ENCODE data around the gene USP13.

USP13 gene

DNA sequence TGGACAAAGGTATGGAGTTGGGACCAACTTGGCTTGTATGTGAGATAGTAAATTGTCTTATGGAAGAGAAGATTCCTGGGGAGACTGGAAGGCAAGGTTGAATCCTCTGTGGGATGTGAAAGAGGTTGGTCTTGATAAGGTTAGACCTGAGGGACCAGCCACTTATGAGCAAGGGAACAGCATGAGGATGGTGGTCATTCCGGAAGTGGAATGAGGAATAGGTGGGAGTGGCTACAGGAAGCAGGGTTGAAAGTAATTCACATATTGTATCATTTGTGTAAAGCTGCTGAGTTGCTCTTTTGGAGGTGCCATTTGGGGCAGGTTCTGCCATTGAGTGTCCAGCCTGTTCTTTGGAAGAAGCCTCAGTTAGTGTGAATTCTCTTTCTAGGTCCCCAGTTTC lies 13.2 kb downstream of the USP13 start:
- TF ChIP-seq EP300 (IDR thresholded peaks at IDR 0.05; ENCODE audit: borderline replicate concordance) = no peak
- TF ChIP-seq CREB1 (IDR thresholded peaks at IDR 0.05; ENCODE audit: low read depth) = no peak
- TF ChIP-seq TAF1 (IDR thresholded peaks at IDR 0.05; ENCODE audit: low read depth) = no peak
- no peak for TF ChIP-seq CEBPB (IDR thresholded peaks at IDR 0.05)
- no peak for TF ChIP-seq YY1 (IDR thresholded peaks at IDR 0.05; ENCODE audit: low read depth)
- TF ChIP-seq EGR1 (IDR thresholded peaks at IDR 0.05) = no peak
- TF ChIP-seq RAD21 (IDR thresholded peaks at IDR 0.05; ENCODE audit: low read depth) = no peak
- TF ChIP-seq, protein P1, sequence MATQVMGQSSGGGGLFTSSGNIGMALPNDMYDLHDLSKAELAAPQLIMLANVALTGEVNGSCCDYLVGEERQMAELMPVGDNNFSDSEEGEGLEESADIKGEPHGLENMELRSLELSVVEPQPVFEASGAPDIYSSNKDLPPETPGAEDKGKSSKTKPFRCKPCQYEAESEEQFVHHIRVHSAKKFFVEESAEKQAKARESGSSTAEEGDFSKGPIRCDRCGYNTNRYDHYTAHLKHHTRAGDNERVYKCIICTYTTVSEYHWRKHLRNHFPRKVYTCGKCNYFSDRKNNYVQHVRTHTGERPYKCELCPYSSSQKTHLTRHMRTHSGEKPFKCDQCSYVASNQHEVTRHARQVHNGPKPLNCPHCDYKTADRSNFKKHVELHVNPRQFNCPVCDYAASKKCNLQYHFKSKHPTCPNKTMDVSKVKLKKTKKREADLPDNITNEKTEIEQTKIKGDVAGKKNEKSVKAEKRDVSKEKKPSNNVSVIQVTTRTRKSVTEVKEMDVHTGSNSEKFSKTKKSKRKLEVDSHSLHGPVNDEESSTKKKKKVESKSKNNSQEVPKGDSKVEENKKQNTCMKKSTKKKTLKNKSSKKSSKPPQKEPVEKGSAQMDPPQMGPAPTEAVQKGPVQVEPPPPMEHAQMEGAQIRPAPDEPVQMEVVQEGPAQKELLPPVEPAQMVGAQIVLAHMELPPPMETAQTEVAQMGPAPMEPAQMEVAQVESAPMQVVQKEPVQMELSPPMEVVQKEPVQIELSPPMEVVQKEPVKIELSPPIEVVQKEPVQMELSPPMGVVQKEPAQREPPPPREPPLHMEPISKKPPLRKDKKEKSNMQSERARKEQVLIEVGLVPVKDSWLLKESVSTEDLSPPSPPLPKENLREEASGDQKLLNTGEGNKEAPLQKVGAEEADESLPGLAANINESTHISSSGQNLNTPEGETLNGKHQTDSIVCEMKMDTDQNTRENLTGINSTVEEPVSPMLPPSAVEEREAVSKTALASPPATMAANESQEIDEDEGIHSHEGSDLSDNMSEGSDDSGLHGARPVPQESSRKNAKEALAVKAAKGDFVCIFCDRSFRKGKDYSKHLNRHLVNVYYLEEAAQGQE (IDR thresholded peaks at IDR 0.05; ENCODE audit: low read depth) = no peak
- TF ChIP-seq FOXM1 (IDR thresholded peaks at IDR 0.05; ENCODE audit: borderline replicate concordance, low read depth) = no peak
- TF ChIP-seq ZBTB7A (IDR thresholded peaks at IDR 0.05; ENCODE audit: low read depth) = no peak

- TF ChIP-seq TCF12 (IDR thresholded peaks at IDR 0.05; ENCODE audit: low read depth) = 0 out of 2 replicates have a peak, but pooled peaks have one; percentile 53
- peak; percentile 36; the same call in 1 of the 2 replicates for TF ChIP-seq MAX (IDR thresholded peaks at IDR 0.05)
- TF ChIP-seq YY1 (IDR thresholded peaks at IDR 0.05; ENCODE audit: low read depth) = no peak
- TF ChIP-seq NFIC (IDR thresholded peaks at IDR 0.05) = peak; percentile 91
These were observed 13.7 kb downstream of the USP13 start for GRCh38 chr3:179666436-179667035.

DNA sequence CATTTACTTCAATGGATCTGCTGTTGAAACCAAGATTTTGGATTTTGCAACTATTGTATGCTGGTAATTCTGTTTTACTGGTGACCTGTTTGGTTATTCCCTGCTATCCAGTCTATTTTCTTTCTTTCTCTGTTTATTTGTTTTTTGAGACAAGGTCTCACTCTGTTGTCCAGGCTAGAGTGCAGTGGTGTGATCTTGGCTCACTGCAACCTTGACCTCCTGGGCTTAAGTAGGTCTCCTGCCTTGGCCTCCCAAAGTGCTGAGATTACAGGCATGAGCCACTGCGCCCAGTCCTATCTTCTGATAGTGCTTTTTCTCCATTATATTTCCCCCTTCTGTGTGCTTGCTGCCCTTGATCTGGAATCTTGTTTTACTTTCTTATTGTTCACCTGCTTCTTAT lies 15.6 kb downstream of the USP13 start:
- TF ChIP-seq CREB1 (IDR thresholded peaks at IDR 0.05; ENCODE audit: low read depth) = no peak
- TF ChIP-seq EGR1 (IDR thresholded peaks at IDR 0.05) = no peak
- no peak for TF ChIP-seq EP300 (IDR thresholded peaks at IDR 0.05; ENCODE audit: borderline replicate concordance)
- TF ChIP-seq RAD21 (IDR thresholded peaks at IDR 0.05; ENCODE audit: low read depth) = no peak
- no peak for TF ChIP-seq CEBPB (IDR thresholded peaks at IDR 0.05)
- no peak for TF ChIP-seq TAF1 (IDR thresholded peaks at IDR 0.05; ENCODE audit: low read depth)
- TF ChIP-seq FOXM1 (IDR thresholded peaks at IDR 0.05; ENCODE audit: borderline replicate concordance, low read depth) = no peak
- TF ChIP-seq, protein P1 (IDR thresholded peaks at IDR 0.05; ENCODE audit: low read depth) = no peak
- TF ChIP-seq MAX (IDR thresholded peaks at IDR 0.05) = no peak
- no peak for TF ChIP-seq TCF12 (IDR thresholded peaks at IDR 0.05; ENCODE audit: low read depth)

DNA sequence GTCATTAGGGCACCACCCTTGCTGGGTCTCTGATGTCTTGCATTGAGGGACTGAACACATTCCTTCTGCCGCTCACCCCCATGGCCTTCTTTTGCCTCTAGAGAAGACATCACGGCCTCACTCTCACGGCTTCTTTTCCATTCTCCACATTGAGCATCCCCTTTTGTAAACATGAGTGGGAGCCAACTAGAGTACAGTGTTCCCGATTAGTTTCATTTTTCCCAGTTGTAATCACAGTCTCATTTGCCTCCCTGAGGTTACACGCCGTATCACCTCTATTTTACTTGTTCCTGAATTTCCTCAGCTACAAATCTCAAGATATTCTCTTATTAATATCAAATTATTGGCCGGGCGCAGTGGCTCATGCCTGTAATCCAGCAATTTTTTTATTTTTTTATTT lies 17.5 kb downstream of the USP13 start:
- TF ChIP-seq TEAD4 (IDR thresholded peaks at IDR 0.05) (no peak), MAX (IDR thresholded peaks at IDR 0.05) (no peak), YY1 (IDR thresholded peaks at IDR 0.05; ENCODE audit: low read depth) (no peak), FOXM1 (IDR thresholded peaks at IDR 0.05; ENCODE audit: borderline replicate concordance, low read depth) (no peak), EP300 (IDR thresholded peaks at IDR 0.05; ENCODE audit: borderline replicate concordance) (no peak), CREB1 (IDR thresholded peaks at IDR 0.05; ENCODE audit: low read depth) (no peak), EGR1 (IDR thresholded peaks at IDR 0.05) (no peak), ZBTB7A (IDR thresholded peaks at IDR 0.05; ENCODE audit: low read depth) (no peak), NFIC (IDR thresholded peaks at IDR 0.05) (no peak), USF1 (IDR thresholded peaks at IDR 0.05) (no peak), TCF12 (IDR thresholded peaks at IDR 0.05; ENCODE audit: low read depth) (no peak)

DNA sequence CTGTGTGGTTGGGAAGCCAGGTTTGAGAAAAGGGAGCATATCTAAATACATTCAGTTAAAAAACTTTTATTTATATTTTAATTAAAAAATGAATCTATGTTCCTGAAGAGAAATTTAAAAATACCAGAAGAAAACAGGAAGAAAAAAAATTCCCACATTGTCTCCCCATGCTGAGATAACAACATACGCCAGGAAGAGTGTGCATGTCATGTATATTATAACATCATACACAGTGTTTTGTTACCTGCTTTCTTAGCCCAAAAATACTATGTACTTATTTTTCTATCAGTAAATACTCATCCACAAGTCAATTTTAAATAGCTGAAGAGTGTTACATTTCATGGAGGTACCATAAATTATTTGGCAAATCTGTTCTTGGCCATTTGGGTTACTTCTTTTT lies 18.5 kb downstream of the USP13 start:
- TF ChIP-seq USF1 (IDR thresholded peaks at IDR 0.05) (no peak), TCF12 (IDR thresholded peaks at IDR 0.05; ENCODE audit: low read depth) (no peak)

GRCh38 chr3:179671747-179672242 lies 19.0 kb downstream of the USP13 start:
- TF ChIP-seq EGR1 (IDR thresholded peaks at IDR 0.05) (no peak), EP300 (IDR thresholded peaks at IDR 0.05; ENCODE audit: borderline replicate concordance) (no peak), ZBTB7A (IDR thresholded peaks at IDR 0.05; ENCODE audit: low read depth) (no peak), USF1 (IDR thresholded peaks at IDR 0.05) (no peak), NFIC (IDR thresholded peaks at IDR 0.05) (no peak), FOXM1 (IDR thresholded peaks at IDR 0.05; ENCODE audit: borderline replicate concordance, low read depth) (no peak), TCF12 (IDR thresholded peaks at IDR 0.05; ENCODE audit: low read depth) (no peak)

All from Ishikawa (cell line).